Prostate gland (tissue), 2 donors: ENCODE results near the gene RPL7A.

Experiments used
- POLR2AphosphoS5 ChIP-seq: sonication (generic); formaldehyde crosslinking; IDR thresholded peaks from one replicate; pipeline ENCODE4 v1.6.1; 2017; ENCODE audit warnings: antibody characterized with exemption
- TF ChIP-seq, protein P1 (sequence below), 4 experiments: fragments of 200-600 bp in 2 of 4; fragments of 450-650 bp in 2 of 4; sonication (generic) in 2 of 4; IDR thresholded peaks; 1 replicate in 3 of 4; 2 replicates in 1 of 4; pipeline ENCODE4 v1.5.1; 2016 to 2019; ENCODE audit warnings: antibody characterized with exemption in 4 of 4, mild to moderate bottlenecking in 2 of 4, moderate library complexity in 2 of 4

DNA sequence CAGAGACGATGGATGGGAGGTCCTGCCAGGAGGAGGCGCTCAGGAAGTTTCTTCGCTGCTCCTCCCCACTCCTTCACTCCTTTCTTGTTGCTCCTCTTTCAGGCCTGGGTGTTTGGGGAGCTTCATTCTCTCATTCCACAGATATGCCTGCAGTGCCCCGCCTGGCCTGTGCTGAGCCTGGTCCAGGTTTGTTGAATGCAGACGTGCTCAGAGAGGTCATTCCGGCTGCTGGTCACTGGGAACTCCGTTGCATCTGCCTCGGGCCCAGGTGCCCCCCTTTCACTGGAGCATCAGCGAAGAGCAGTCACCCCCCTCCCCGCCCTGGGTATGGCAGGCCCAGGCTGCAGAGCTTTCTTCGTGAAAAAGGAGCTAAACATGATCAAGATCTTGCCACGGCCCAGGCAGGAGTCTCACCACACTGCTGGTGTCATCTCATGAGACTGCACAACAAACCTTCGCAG is 27.6 kb upstream of the RPL7A start:
- TF ChIP-seq POLR2AphosphoS5 = no peak
- TF ChIP-seq, protein P1, sequence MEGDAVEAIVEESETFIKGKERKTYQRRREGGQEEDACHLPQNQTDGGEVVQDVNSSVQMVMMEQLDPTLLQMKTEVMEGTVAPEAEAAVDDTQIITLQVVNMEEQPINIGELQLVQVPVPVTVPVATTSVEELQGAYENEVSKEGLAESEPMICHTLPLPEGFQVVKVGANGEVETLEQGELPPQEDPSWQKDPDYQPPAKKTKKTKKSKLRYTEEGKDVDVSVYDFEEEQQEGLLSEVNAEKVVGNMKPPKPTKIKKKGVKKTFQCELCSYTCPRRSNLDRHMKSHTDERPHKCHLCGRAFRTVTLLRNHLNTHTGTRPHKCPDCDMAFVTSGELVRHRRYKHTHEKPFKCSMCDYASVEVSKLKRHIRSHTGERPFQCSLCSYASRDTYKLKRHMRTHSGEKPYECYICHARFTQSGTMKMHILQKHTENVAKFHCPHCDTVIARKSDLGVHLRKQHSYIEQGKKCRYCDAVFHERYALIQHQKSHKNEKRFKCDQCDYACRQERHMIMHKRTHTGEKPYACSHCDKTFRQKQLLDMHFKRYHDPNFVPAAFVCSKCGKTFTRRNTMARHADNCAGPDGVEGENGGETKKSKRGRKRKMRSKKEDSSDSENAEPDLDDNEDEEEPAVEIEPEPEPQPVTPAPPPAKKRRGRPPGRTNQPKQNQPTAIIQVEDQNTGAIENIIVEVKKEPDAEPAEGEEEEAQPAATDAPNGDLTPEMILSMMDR (IDR thresholded peaks at IDR 0.05) = no peak
